Common myeloid progenitor, CD34-positive (primary cell): ENCODE data around the gene ELOVL3.
A peak's percentile ranks its signal among the peaks of the same experiment; 100 is the strongest.
"Not testable (repeated sequence)": the region's sequence is repeated elsewhere in the genome, so short reads cannot be mapped to it uniquely, and the experiment has no call there.

ENCODE experiments used
- CTCF ChIA-PET: fragments of 350-600 bp; sonication (Branson Sonifier 250); formaldehyde crosslinking; loops from one replicate; lab custom pipeline; 2021; ENCODE audit warnings: antibody characterized with exemption; lab: Charles Lee
- POLR2A ChIA-PET: fragments of 350-600 bp; sonication (Branson Sonifier 250); formaldehyde crosslinking; loops from one replicate; lab custom pipeline; 2021; ENCODE audit warnings: antibody characterized with exemption; lab: Charles Lee
- DNase-seq, 3 donors: peaks; one replicate each; pipeline versions ENCODE4 v3.0.0 to v3.0.0-alpha.2; 2013
- H3K27ac ChIP-seq, 2 experiments: 1 replicate in 1 of 2; 2 replicates in 1 of 2; pipeline ENCODE4 v1.7.0; 2013; ENCODE audit warnings: inconsistent platforms in 2 of 2, low read length in 2 of 2, mild to moderate bottlenecking in 2 of 2, low read depth in 1 of 2, moderate library complexity in 1 of 2; ENCODE audit not compliant: severe bottlenecking in 2 of 2, insufficient read depth in 1 of 2, poor library complexity in 1 of 2
- H3K27me3 ChIP-seq, 5 experiments: replicated peaks in 2 of 5; 1 replicate in 3 of 5; 2 replicates in 2 of 5; pipeline versions ENCODE4 v1.6.1 to v1.7.0; 2013; ENCODE audit warnings: low read length in 4 of 5, mild to moderate bottlenecking in 2 of 5, moderate library complexity in 2 of 5, inconsistent platforms in 1 of 5; ENCODE audit not compliant: insufficient read depth in 5 of 5, control insufficient read depth in 4 of 5
- H3K36me3 ChIP-seq, 4 experiments: 1 replicate in 2 of 4; 2 replicates in 2 of 4; pipeline versions ENCODE4 v1.6.1 to v1.7.0; 2013; ENCODE audit warnings: low read length in 3 of 4, control low read depth in 1 of 4, mild to moderate bottlenecking in 1 of 4; ENCODE audit not compliant: control insufficient read depth in 4 of 4, insufficient read depth in 4 of 4
- H3K4me1 ChIP-seq, 4 experiments: 1 replicate in 3 of 4; 2 replicates in 1 of 4; pipeline versions ENCODE4 v1.6.1 to v1.7.1; 2013; ENCODE audit warnings: low read length in 3 of 4, mild to moderate bottlenecking in 3 of 4, control low read depth in 1 of 4, inconsistent platforms in 1 of 4, moderate library complexity in 1 of 4; ENCODE audit not compliant: control insufficient read depth in 4 of 4, insufficient read depth in 4 of 4; ENCODE audit errors: control extremely low read depth in 1 of 4
- H3K4me3 ChIP-seq, 7 experiments: 1 replicate in 4 of 7; 2 replicates in 3 of 7; pipeline versions ENCODE4 v1.5.1 to v1.7.0; 2013; ENCODE audit warnings: mild to moderate bottlenecking in 7 of 7, low read length in 6 of 7, moderate library complexity in 6 of 7, inconsistent platforms in 2 of 7, low read depth in 2 of 7, control low read depth in 1 of 7; ENCODE audit not compliant: insufficient read depth in 4 of 7, control insufficient read depth in 1 of 7; ENCODE audit errors: extremely low read depth in 1 of 7
- H3K9me3 ChIP-seq, 5 experiments: 1 replicate in 4 of 5; 2 replicates in 1 of 5; pipeline versions ENCODE4 v1.6.1 to v1.7.1; 2013; ENCODE audit warnings: low read length in 4 of 5, mild to moderate bottlenecking in 2 of 5, inconsistent platforms in 1 of 5, low read depth in 1 of 5, moderate library complexity in 1 of 5; ENCODE audit not compliant: control insufficient read depth in 4 of 5, insufficient read depth in 2 of 5; ENCODE audit errors: control extremely low read depth in 1 of 5
- WGBS: methylation state at CpG from one replicate; pipeline ENCODE4 v1.1.5; 2013; ENCODE audit not compliant: insufficient coverage; 5-methylcytosine and 5-hydroxymethylcytosine counted together

The ELOVL3 gene

GRCh38 chr10:102246261-102246660 lies 20.2 kb downstream of the ELOVL3 start:
- no peak for DNase-seq
- Histone ChIP-seq H3K27ac (peak overlapping the region; percentile 89 to 97), H3K9me3 (no peaks in the 10 kb centered on the region), H3K4me3 (peak overlapping the region in 6 of 7 experiments; percentile 90 to 100 (median 96)), H3K4me1 (peaks cover 16 to 39% (median 35%) of the 10 kb centered on the region in 4 experiments), H3K27me3 (peaks cover 0 to 18% (median 4%) of the 10 kb centered on the region in 5 experiments), H3K36me3 (peaks cover 0 to 2% (median 0%) of the 10 kb centered on the region in 4 experiments)
- CTCF ChIA-PET, result interaction anchor here (1.0 to 1.8 kb wide), 4 partner anchors 8 to 118 kb away, joined by 3 to 6 read pairs (median 4); no protein-coding TSS in a partner anchor
- POLR2A ChIA-PET, result no interaction called here
- WGBS, result 71% methylated on average over 3 of the region's 3 CpGs

- DNase-seq, result no peak
- peaks cover 14 to 29% (median 24%) of the 10 kb centered on the region in 4 experiments for H3K4me1 ChIP-seq
- H3K9me3 ChIP-seq, result no peaks in the 10 kb centered on the region
- CTCF ChIA-PET, result interaction anchor here (0.7 to 2.3 kb wide), 9 partner anchors 11 to 99 kb away, joined by 3 to 8 read pairs (median 3); no protein-coding TSS in a partner anchor
- peaks cover 0 to 6% (median 0%) of the 10 kb centered on the region in 5 experiments for H3K27me3 ChIP-seq
- peaks cover 0 to 2% (median 0%) of the 10 kb centered on the region in 4 experiments for H3K36me3 ChIP-seq
- POLR2A ChIA-PET, result interaction anchor here (0.7 kb wide), 1 partner anchor 61 kb away, joined by 3 read pairs; no protein-coding TSS in a partner anchor
- H3K4me3 ChIP-seq, result no peak overlapping the region
- H3K27ac ChIP-seq, result no peak overlapping the region
Measured at GRCh38 chr10:102247734-102248133, 21.6 kb downstream of the ELOVL3 start.

DNA sequence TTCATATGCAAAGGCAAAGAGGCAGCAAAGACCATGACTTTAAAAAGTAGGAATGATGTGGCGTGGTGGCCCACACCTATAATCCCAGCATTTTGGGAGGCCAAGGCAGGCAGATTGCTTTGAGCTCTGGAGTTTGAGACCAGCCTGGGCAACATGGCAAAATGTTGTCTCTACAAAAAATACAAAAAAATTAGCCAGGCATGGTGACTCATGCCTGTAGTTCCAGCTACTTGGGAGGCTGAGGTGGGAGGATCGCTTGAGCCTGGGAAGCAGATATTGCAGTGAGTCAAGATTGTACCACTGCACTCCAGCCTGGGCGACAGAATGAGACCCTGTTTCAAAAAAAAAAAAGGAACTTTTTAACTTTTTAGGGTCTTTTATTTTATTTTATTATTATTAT lies 26.4 kb downstream of the ELOVL3 start:
- H3K4me1 ChIP-seq, H3K4me3 ChIP-seq, H3K9me3 ChIP-seq, POLR2A ChIA-PET, H3K36me3 ChIP-seq, DNase-seq, H3K27ac ChIP-seq, H3K27me3 ChIP-seq: not testable (repeated sequence)
- CTCF ChIA-PET, result interaction anchor here (0.7 to 2.4 kb wide), 4 partner anchors 14 to 114 kb away, joined by 3 to 12 read pairs (median 4); no protein-coding TSS in a partner anchor
- WGBS, result 100% methylated on average over 2 of the region's 3 CpGs

DNA sequence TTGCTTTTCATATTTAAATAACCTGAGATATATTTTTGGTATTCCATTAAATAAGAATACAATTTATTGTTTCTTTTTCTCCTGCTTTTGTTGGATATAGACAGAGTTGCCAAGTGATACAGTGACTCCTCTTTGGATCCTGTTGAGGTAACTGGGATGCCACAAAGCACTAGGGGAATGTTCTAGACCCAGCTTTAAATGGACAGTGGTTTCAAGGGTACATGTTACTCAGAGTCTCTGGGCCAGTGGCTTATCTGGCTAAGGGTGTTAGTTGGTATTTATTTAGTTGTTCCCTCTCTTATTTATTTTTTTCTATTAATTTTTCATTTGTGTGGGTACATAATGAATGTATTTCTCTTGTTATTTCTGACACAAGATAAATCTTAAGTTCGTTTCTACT lies 28.3 kb downstream of the ELOVL3 start:
- POLR2A ChIA-PET, result interaction anchor here (0.7 kb wide), 1 partner anchor 30 kb away, joined by 3 read pairs; no protein-coding TSS in a partner anchor

DNA sequence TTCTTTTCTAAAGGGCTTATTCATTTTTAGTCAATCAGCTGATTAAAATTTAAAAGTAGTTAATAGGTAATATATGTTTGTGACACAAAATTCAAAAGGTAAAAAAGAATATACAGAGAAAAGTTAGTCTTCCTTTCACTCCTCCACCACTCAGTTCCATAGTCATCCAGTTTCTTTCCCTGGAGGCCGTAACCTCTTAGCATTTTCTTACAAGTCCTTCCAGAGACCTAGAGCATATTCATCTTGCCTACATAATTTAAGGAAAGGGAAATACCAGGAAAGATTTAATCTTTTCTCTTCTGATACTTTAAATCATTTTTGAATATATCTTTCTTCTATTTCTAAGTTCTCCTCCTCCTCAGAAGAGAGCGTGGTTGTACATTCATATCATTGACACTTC lies 29.3 kb downstream of the ELOVL3 start:
- no peaks in the 10 kb centered on the region for H3K4me1 ChIP-seq
- ChIA-PET POLR2A (interaction anchor here (0.6 kb wide), 1 partner anchor 338 kb away, joined by 3 read pairs; no protein-coding TSS in a partner anchor), CTCF (interaction anchor here (1.1 to 4.6 kb wide), 4 partner anchors 11 to 102 kb away, joined by 3 to 12 read pairs (median 4); no protein-coding TSS in a partner anchor)
- WGBS, result no CpG with 5 or more reads among the region's 2 CpGs
- no peaks in the 10 kb centered on the region for H3K27me3 ChIP-seq
- no peaks in the 10 kb centered on the region for H3K9me3 ChIP-seq
- DNase-seq, result no peak
- peaks cover 0 to 13% (median 7%) of the 10 kb centered on the region in 4 experiments for H3K36me3 ChIP-seq
- H3K4me3 ChIP-seq, result no peak overlapping the region
- no peak overlapping the region for H3K27ac ChIP-seq

More for the DNA sequence above, 28.3 kb downstream of the ELOVL3 start:
- CTCF ChIA-PET, result interaction anchor here (0.6 to 4.6 kb wide), 8 partner anchors 9 to 335 kb away, joined by 3 to 12 read pairs (median 4); partner anchors contain the start of gene GBF1
- Histone ChIP-seq H3K27ac (no peak overlapping the region), H3K9me3 (no peaks in the 10 kb centered on the region), H3K4me1 (no peaks in the 10 kb centered on the region), H3K27me3 (no peaks in the 10 kb centered on the region), H3K36me3 (peaks cover 0 to 6% (median 4%) of the 10 kb centered on the region in 4 experiments), H3K4me3 (no peak overlapping the region)
- DNase-seq, result no peak
- WGBS, result 100% methylated on average over 1 of the region's 1 CpG

- Histone ChIP-seq H3K27me3 (no peaks in the 10 kb centered on the region), H3K9me3 (no peaks in the 10 kb centered on the region), H3K36me3 (peaks cover 24 to 46% (median 32%) of the 10 kb centered on the region in 4 experiments), H3K4me3 (no peak overlapping the region), H3K4me1 (no peaks in the 10 kb centered on the region), H3K27ac (no peak overlapping the region)
- ChIA-PET CTCF (interaction anchor here (1.2 to 1.5 kb wide), 2 partner anchors 10 to 30 kb away, joined by 3 to 4 read pairs; no protein-coding TSS in a partner anchor), POLR2A (no interaction called here)
- DNase-seq, result no peak
Measured at GRCh38 chr10:102261196-102261595, 35.1 kb downstream of the ELOVL3 start.

- ChIA-PET CTCF (interaction anchor here (0.9 to 1.5 kb wide), 3 partner anchors 9 to 31 kb away, joined by 3 to 5 read pairs (median 4); no protein-coding TSS in a partner anchor), POLR2A (no interaction called here)
- 100% methylated on average over 3 of the region's 6 CpGs for WGBS
- H3K27ac ChIP-seq, result no peak overlapping the region
- no peaks in the 10 kb centered on the region for H3K4me1 ChIP-seq
- no peak for DNase-seq
- H3K9me3 ChIP-seq, result no peaks in the 10 kb centered on the region
- peaks cover 24 to 46% (median 35%) of the 10 kb centered on the region in 4 experiments for H3K36me3 ChIP-seq
- no peaks in the 10 kb centered on the region for H3K27me3 ChIP-seq
- no peak overlapping the region for H3K4me3 ChIP-seq
Measured at GRCh38 chr10:102261842-102262241, 35.7 kb downstream of the ELOVL3 start.
